Skin epidermis (tissue), 12 donors: Measurements from ENCODE around the gene PSMA3.

ENCODE experiments used
- H3K27ac ChIP-seq, 21 experiments: fragments of 200-600 bp; sonication (generic) in 11 of 21; one replicate each; pipeline ENCODE4 v1.5.0; 2020; ENCODE audit warnings: mild to moderate bottlenecking in 3 of 21, inconsistent platforms in 2 of 21, moderate library complexity in 2 of 21
- H3K4me3 ChIP-seq, 7 experiments: fragments of 200-600 bp; sonication (generic) in 2 of 7; one replicate each; pipeline ENCODE4 v1.5.0; 2020; ENCODE audit warnings: inconsistent platforms in 2 of 7, mild to moderate bottlenecking in 2 of 7, moderate library complexity in 1 of 7

The PSMA3 gene

GRCh38 chr14:58297412-58297761, 52.7 kb downstream of the PSMA3 start:
- peak overlapping the region; percentile 54 to 94 (median 65) for H3K4me3 ChIP-seq
- H3K27ac ChIP-seq, result peak overlapping the region; percentile 43 to 97 (median 90)

DNA sequence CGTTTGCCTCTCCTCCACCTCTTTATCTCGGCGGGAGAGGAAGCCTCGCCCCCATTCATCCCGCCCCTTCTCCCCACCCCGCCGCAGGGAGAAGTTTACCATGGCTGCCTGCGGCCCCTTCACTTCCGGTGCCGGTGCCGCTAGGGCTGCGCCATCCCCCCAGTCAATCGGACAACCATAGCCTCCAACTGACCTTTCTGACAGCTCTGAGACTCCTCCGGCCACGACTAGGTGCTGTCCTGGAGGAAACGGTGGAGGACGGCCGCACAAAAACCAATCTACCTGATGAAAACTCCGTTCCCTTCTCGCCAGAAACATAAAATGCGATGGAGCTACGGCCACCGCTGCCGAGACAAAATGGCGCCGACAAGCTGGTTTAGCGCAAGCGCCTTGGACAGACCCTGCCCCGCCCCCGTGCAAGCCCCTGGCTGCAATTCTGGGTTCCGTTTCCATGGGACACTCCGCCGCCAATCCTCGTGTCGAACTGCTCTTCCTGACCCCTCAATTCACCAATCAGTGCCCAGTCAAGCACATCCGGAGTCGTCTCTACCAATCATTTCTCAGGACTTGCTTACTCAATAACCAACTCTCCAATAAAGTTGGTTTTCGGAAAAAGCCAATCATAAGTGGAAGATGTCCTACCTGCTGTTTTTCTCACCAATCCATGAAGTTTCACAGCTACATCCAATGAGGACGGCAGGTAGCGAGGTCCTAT, 53.3 kb downstream of the PSMA3 start:
- H3K27ac ChIP-seq, result peak overlapping the region; percentile 43 to 97 (median 92)
- peak overlapping the region; percentile 61 to 98 (median 94) for H3K4me3 ChIP-seq

GRCh38 chr14:58298477-58299400, 54.1 kb downstream of the PSMA3 start, which contains the start of gene ARID4A:
ARID4A (plus strand) TSS chr14:58298555; CDS start chr14:58299855, 1,300 bp downstream.
- peak within 1 kb of the TSS; percentile 61 to 98 (median 94) for H3K4me3 ChIP-seq
- peak within 1 kb of the TSS; percentile 69 to 97 (median 93) for H3K27ac ChIP-seq

DNA sequence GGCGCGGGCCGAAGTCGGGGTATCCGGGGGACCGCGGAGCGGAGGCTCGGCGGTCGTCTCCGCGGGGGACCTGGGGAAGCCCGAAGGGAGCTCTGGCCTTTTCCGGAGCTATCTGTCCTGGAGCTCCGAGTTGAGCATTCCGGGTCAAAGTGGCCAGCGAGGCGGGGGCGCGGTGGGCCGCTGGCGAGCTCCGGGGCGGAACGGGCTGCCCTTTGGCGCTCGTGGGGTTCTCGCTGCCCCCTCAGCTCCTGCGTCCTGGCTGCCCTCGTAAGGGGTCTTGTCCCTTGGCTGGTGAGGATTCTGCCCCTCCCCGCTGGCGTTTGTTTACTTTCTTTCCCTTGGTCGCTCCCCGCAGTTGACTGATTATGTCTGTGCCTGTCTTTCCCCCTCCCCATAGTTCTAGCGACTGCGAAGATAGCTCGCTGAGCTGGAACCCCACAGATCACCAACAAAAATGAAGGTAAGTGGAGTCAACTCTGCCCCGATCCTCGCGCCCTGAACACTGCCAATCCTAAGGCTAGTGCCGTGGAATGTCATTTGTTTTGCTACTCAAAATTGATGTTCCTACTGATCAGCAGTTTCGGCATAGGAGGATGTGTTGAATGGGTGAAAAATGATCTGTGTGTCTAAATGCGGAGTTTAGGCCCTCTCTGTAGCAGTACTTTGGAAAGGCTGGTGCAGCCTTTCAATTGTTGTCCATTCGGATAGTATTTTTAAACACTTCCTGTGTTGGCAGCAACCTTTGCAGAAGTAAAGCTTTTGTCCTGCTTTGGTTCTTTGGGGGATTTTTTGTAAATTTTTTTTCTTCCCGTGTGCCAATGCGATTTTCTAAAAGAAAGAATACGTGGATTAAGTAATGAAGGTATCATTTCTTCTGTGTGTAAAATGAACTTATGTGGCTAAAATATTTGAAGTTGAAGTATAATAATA, 55.0 kb downstream of the PSMA3 start:
- peak overlapping the region; percentile 61 to 98 (median 94) for H3K4me3 ChIP-seq
- H3K27ac ChIP-seq, result peak overlapping the region; percentile 69 to 97 (median 90)

DNA sequence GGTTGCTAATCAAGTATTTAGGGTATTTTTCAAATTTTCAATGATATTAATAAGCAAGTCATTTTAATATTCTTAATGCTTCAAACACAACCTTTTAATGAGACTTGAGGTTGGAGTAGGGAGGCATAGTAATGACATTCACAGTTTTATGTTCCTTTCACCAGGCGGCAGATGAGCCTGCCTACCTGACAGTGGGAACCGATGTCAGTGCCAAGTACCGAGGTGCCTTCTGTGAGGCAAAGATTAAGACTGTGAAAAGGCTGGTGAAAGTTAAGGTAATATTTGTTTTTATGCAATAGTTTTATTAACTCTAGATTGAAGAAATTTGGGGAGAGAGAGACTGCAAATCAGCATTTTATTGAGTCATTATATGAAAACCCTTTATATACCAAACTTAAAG, 56.8 kb downstream of the PSMA3 start:
- Histone ChIP-seq H3K4me3 (no peak overlapping the region), H3K27ac (no peak overlapping the region)

DNA sequence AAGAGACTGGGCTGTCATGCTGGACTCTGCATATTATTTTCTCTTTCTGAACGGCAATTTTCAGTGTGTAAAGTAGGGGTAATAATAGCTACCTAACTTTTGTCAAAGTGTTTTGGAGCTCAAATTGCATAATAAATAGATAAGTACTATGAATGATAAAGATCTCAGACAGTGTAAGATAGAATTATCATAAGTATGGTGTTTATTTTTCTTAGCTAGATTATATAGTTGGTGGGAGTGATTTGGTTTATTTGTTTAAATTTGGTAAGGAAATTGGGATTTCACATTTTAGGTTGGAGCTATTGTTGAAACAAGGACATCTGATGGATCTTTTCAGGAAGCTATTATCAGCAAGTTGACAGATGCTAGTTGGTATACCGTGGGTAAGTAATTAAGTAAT, 61.1 kb downstream of the PSMA3 start:
- no peak overlapping the region for H3K27ac ChIP-seq
- H3K4me3 ChIP-seq, result no peak overlapping the region

DNA sequence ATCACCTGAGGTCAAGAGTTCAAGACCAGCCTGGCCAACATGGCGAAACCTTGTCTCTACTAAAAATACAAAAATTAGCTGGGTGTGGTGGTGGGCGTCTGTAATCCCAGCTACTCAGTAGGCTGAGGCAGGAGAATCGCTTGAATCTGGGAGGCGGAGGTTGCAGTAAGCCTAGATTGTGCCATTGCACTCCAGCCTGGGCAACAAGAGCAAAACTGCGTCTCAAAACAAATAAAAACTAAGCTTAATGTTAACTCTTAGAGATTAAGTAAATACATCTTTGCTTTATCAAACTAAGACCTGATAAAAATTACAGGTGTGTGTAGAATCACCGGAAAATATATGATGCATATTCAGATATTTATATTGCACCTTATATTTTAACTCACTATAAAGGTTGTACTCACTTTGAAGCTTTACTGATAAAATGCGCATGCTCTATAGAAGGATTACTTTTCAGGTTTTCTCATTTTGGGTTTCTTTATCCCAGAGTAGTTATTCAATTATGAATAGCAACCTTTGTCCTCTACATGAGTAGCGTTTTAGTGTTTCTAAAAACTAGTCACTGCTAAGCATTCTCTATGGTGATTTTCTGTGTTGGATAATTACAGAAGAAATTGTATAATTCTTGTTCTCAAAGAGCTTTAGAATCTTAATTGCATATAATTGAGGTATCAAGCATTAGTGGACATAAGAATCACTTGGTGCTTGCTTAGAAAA, 63.1 kb downstream of the PSMA3 start:
- H3K4me3 ChIP-seq, result no peak overlapping the region
- no peak overlapping the region for H3K27ac ChIP-seq

DNA sequence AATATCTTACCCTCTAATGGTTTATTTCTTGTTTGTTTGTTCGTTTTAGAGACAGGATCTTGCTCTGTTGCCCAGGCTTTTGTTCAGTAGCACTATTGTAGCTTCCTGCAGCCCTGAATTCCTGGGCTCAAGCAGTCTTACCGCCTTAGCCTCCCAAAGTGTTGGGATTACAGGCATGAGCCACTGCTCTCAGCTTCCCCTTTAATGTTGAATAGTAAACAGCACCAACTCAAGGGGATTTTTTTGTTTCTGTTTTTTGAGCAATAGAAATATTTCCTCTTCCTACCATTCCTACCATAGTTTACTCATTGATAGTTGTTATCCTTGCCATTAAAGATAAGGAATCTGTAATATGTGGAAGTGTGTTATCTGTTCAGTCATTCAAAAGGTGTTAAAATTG, 64.4 kb downstream of the PSMA3 start:
- no peak overlapping the region for H3K27ac ChIP-seq
- no peak overlapping the region for H3K4me3 ChIP-seq

GRCh38 chr14:58313699-58314098, 69.1 kb downstream of the PSMA3 start:
- H3K4me3 ChIP-seq, result no peak overlapping the region

GRCh38 chr14:58315606-58316005, 71.0 kb downstream of the PSMA3 start:
- H3K27ac ChIP-seq, result no peak overlapping the region
- H3K4me3 ChIP-seq, result no peak overlapping the region

More at GRCh38 chr14:58313699-58314098, 69.1 kb downstream of the PSMA3 start:
- no peak overlapping the region for H3K27ac ChIP-seq
